Endothelial cell (in vitro differentiated cells): Measurements from ENCODE around the gene NRXN2. TPM values are rescaled to one million over a fixed set of nuclear protein-coding genes. Genes with fewer than 3 reads are reported as not detected.

Source experiments
- DNase-seq: peaks from one replicate; pipeline ENCODE4 v3.0.0; 2021; ENCODE audit warnings: low spot score
- H3K27ac Mint-ChIP-seq: one replicate; pipeline ENCODE4 v1.8.0; 2021; ENCODE audit warnings: mixed read lengths, inconsistent platforms; ENCODE audit not compliant: unreplicated experiment
- H3K27me3 Mint-ChIP-seq: one replicate; pipeline ENCODE4 v1.8.0; 2021; ENCODE audit warnings: mild to moderate bottlenecking, moderate library complexity, mixed read lengths, inconsistent platforms; ENCODE audit not compliant: unreplicated experiment
- H3K36me3 Mint-ChIP-seq: one replicate; pipeline ENCODE4 v1.8.0; 2021; ENCODE audit warnings: mild to moderate bottlenecking, low read depth, mixed read lengths, inconsistent platforms; ENCODE audit not compliant: unreplicated experiment
- H3K4me1 Mint-ChIP-seq: one replicate; pipeline ENCODE4 v1.8.0; 2021; ENCODE audit warnings: mild to moderate bottlenecking, mixed read lengths, inconsistent platforms; ENCODE audit not compliant: unreplicated experiment
- H3K4me3 Mint-ChIP-seq: one replicate; pipeline ENCODE4 v1.8.0; 2021; ENCODE audit warnings: mild to moderate bottlenecking, mixed read lengths, inconsistent platforms; ENCODE audit not compliant: unreplicated experiment
- H3K9me3 Mint-ChIP-seq: one replicate; pipeline ENCODE4 v1.8.0; 2021; ENCODE audit warnings: mixed read lengths, inconsistent platforms; ENCODE audit not compliant: unreplicated experiment
- CTCF ChIP-seq: fragments of 200-600 bp; sonication (generic); IDR thresholded peaks from one replicate; pipeline ENCODE4 v1.5.0; 2021; ENCODE audit warnings: antibody characterized with exemption; ENCODE audit not compliant: unreplicated experiment
- total RNA-seq: library from RNA; stranded (reverse); fragmentation: NEBNext Ultra II Directional; extraction: Animal tissue kit (Norgen Biotek cat#: 25700); gene quantifications from one replicate; pipeline ENCODE4 v1.2.1, GENCODE V29; 2021; ENCODE audit not compliant: unreplicated experiment

NRXN2 gene
- total RNA-seq, 1 donor from 2014 or later: 11.5 TPM

DNA sequence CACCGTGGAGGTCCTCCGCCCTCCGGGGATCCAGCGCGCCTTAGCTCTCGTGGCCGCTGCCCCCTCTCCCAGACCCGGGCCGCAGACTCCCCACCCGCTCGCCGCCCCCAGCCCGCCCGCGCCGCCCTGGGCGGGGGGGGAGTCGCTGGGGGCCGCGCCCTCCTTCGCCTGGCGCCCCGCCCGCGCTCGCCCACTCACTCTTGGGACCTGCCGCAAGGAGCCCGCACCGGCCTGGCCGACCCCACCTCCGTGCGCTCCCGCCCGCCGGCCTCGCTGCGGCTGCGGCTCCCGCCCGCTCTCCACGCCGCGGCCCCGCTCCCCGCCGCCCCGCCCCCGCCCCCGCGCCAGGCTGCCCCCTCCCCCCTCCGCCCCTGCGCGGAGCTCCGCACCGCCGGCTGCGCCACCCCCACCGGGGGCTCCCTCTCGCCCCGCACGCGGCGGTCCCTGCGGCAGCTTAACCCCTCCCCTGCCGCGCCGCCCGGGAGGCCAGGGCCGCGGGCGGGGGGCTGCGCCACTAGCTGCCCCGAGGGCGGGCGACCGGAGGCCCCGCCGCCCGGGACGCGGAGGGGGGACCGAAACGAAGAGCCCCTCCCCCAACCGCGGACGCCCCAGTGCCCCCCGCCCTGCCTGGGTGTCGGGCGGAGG lies 21.7 kb upstream of the NRXN2 start:
- peak; percentile 44 for DNase-seq
- Mint-ChIP-seq H3K4me1 (peaks cover 21% of the 10 kb centered on the region), H3K9me3 (no peaks in the 10 kb centered on the region), H3K36me3 (peaks cover 13% of the 10 kb centered on the region), H3K27me3 (peaks cover 14% of the 10 kb centered on the region), H3K27ac (no peak overlapping the region), H3K4me3 (peak overlapping the region; percentile 93)
- no peak for TF ChIP-seq CTCF

DNA sequence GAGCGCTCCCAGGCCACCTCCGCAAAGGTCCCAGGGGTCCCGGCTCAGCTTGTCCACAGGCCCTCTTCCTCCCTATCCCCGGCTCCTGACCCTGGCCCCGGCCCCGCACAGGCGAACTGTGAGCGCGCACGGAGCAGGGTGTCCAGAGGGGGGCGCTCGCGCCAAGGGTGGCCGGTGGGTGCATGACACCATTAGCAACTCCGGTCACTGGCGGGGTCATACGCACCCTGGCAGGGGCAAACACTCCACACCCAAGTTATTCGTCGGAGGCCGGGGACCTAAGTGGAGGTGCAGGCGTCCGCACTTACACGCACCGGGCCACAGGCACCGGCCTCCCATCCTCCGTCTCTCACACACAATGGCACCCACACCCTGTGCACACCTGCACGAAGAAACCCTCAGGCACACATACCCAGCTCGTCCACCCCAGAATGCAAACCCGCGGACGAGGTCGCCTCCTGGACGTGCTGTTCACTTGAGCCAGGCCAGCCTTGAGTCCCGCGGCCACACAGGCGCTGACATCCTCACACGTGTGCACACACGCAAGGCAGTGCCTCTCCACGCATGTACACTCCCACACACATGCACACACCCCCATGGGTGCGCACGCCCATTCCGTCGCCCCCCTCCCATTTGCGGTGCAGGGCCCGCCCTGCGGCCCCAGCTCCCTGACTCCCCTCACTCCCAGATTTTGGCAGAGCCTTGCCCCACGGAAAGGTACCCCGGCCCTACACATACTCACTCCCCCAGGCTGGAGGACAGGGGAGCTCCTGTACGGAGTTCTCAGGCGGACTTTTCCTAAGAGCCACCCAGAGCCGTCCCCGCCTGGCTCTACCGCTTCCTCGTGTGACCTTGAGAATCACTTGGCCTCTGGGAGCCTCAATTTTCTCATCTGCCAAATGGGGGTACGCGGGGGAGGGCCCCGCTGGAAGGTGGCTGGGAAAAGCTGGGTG lies 20.9 kb upstream of the NRXN2 start, which contains the start of gene RASGRP2:
Gene RASGRP2, minus strand, starts transcription at position 552 of the 953 bp plus-strand sequence. CDS start 1,276 bp downstream, outside the sequence.
- Mint-ChIP-seq H3K36me3 (peaks cover 13% of the 10 kb centered on the region), H3K27ac (peak within 1 kb of the TSS; percentile 68), H3K27me3 (peaks cover 14% of the 10 kb centered on the region), H3K9me3 (no peaks in the 10 kb centered on the region), H3K4me3 (peak within 1 kb of the TSS; percentile 93), H3K4me1 (peaks cover 21% of the 10 kb centered on the region)
- DNase-seq: peak; percentile 90
- TF ChIP-seq CTCF: peak; percentile 33

- Mint-ChIP-seq H3K9me3 (no peaks in the 10 kb centered on the region), H3K27ac (no peak overlapping the region), H3K4me3 (no peak overlapping the region), H3K27me3 (peaks cover 14% of the 10 kb centered on the region), H3K4me1 (peaks cover 21% of the 10 kb centered on the region), H3K36me3 (peaks cover 13% of the 10 kb centered on the region)
- TF ChIP-seq CTCF: peak; percentile 98
- peak; percentile 86 for DNase-seq
Measured at GRCh38 chr11:64742889-64743590, 20.0 kb upstream of the NRXN2 start.

GRCh38 chr11:64742087-64742888 lies 19.3 kb upstream of the NRXN2 start:
- H3K36me3 Mint-ChIP-seq: peaks cover 13% of the 10 kb centered on the region
- H3K9me3 Mint-ChIP-seq: no peaks in the 10 kb centered on the region
- no peak for TF ChIP-seq CTCF
- peaks cover 14% of the 10 kb centered on the region for H3K27me3 Mint-ChIP-seq
- peaks cover 21% of the 10 kb centered on the region for H3K4me1 Mint-ChIP-seq
- H3K4me3 Mint-ChIP-seq: peak overlapping the region; percentile 86
- DNase-seq: peak; percentile 58
- H3K27ac Mint-ChIP-seq: no peak overlapping the region
